Measurements from ENCODE around the gene ZNF236. TPM values are rescaled to one million over a fixed set of nuclear protein-coding genes. Genes with fewer than 3 reads are reported as not detected.

Gene ZNF236
- total and polyA plus RNA-seq, 11 donors, result 1.9 to 17.0 (median 10.4) TPM

GRCh38 chr18:76816127-76816526 lies 6.2 kb upstream of the ZNF236 start:
- TF ChIP-seq POLR2A (IDR thresholded peaks at IDR 0.05), result no peak
- TF ChIP-seq, protein P1, sequence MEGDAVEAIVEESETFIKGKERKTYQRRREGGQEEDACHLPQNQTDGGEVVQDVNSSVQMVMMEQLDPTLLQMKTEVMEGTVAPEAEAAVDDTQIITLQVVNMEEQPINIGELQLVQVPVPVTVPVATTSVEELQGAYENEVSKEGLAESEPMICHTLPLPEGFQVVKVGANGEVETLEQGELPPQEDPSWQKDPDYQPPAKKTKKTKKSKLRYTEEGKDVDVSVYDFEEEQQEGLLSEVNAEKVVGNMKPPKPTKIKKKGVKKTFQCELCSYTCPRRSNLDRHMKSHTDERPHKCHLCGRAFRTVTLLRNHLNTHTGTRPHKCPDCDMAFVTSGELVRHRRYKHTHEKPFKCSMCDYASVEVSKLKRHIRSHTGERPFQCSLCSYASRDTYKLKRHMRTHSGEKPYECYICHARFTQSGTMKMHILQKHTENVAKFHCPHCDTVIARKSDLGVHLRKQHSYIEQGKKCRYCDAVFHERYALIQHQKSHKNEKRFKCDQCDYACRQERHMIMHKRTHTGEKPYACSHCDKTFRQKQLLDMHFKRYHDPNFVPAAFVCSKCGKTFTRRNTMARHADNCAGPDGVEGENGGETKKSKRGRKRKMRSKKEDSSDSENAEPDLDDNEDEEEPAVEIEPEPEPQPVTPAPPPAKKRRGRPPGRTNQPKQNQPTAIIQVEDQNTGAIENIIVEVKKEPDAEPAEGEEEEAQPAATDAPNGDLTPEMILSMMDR (IDR thresholded peaks at IDR 0.05), result no peak
- intact Hi-C loops (cut with DNase I), result no loop called here
- H3K4me1 ChIP-seq, result peaks cover 5 to 24% (median 10%) of the 10 kb centered on the region in 12 donors
- DNase-seq (no peak), ATAC-seq (peak in 1 of 4 donors; percentile 50)
- 72 to 85% (median 79%) methylated on average over 8 of the region's 8 CpGs for WGBS, 4 donors
- no peak overlapping the region for H3K27ac ChIP-seq
- H3K9me3 ChIP-seq, result no peaks in the 10 kb centered on the region
- H3K36me3 ChIP-seq, result peaks cover 0 to 27% (median 0%) of the 10 kb centered on the region in 9 donors
- H3K27me3 ChIP-seq, result no peaks in the 10 kb centered on the region
- H3K4me3 ChIP-seq, result no peak overlapping the region

DNA sequence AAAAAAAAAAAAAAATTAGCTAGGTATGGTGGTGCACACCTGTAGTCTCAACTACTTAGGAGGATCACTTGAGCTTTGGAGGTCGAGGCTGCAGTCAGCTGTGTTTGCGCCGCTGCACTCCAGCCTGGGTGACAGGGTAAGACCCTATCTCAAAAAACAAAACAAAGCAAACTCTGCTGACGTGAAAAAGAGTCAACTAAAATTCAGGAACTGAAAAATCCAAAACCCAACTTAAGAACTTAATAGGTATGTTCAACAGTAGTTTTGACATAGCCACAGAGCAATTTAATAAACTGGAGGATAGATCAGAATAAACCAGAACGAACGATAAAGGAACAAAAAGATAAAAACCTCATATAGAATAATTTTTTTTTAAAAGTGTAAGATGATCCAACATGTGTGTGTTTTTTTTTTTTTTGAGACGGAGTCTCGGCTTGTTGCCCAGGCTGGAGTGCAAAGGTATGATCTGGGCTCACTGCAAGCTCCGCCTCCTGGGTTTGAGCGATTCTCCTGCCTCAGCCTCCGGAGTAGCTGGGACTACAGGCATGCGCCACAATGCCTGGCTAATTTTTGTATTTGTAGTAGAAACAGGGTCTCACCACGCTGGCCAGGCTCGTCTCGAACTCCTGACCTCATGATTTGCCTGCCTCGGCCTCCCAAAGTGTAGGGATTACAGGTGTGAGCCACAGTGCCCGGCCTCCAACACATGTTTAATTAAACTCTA lies 4.3 kb upstream of the ZNF236 start:
- peaks cover 0 to 22% (median 0%) of the 10 kb centered on the region in 9 donors for H3K36me3 ChIP-seq
- WGBS, 4 donors, result 93 to 95% (median 93%) methylated on average over 17 of the region's 17 CpGs
- ATAC-seq (no peak), DNase-seq (no peak)
- H3K27me3 ChIP-seq, result no peaks in the 10 kb centered on the region
- no peak overlapping the region for H3K27ac ChIP-seq
- no peak overlapping the region for H3K4me3 ChIP-seq
- H3K4me1 ChIP-seq, result peaks cover 5 to 26% (median 12%) of the 10 kb centered on the region in 12 donors
- intact Hi-C loops (cut with DNase I), result no loop called here
- TF ChIP-seq POLR2A (IDR thresholded peaks at IDR 0.05), result no peak
- TF ChIP-seq, protein P1 (IDR thresholded peaks at IDR 0.05), result no peak
- no peaks in the 10 kb centered on the region for H3K9me3 ChIP-seq

GRCh38 chr18:76819411-76820136 lies 2.8 kb upstream of the ZNF236 start:
- ATAC-seq (no peak), DNase-seq (no peak)
- H3K9me3 ChIP-seq, result no peaks in the 10 kb centered on the region
- intact Hi-C loops (cut with DNase I), result loop anchor here in 1 of 10 donors (10.0 kb wide), 1 partner anchor 235 kb away; no protein-coding TSS in a partner anchor
- no peak for TF ChIP-seq POLR2A (IDR thresholded peaks at IDR 0.05)
- TF ChIP-seq, protein P1 (IDR thresholded peaks at IDR 0.05), result no peak
- H3K4me1 ChIP-seq, result peaks cover 5 to 42% (median 18%) of the 10 kb centered on the region in 12 donors
- 92 to 96% (median 94%) methylated on average over 11 of the region's 11 CpGs for WGBS, 4 donors
- H3K27ac ChIP-seq, result no peak overlapping the region
- no peak overlapping the region for H3K4me3 ChIP-seq
- H3K36me3 ChIP-seq, result peaks cover 0 to 19% (median 0%) of the 10 kb centered on the region in 9 donors
- H3K27me3 ChIP-seq, result no peaks in the 10 kb centered on the region

- peak in 1 of 4 donors; percentile 44 for ATAC-seq
- H3K4me1 ChIP-seq, result peaks cover 5 to 45% (median 18%) of the 10 kb centered on the region in 12 donors
Observed at GRCh38 chr18:76821356-76821874, 942 bp upstream of the ZNF236 start.

More at GRCh38 chr18:76821356-76821874, 942 bp upstream of the ZNF236 start:
- Histone ChIP-seq H3K27me3 (no peaks in the 10 kb centered on the region), H3K27ac (peak overlapping the region; percentile 93 to 99 (median 97)), H3K36me3 (peaks cover 0 to 2% (median 0%) of the 10 kb centered on the region in 9 donors), H3K4me3 (peak overlapping the region; percentile 71 to 99 (median 94)), H3K9me3 (no peaks in the 10 kb centered on the region)
- 0 to 3% (median 2%) methylated on average over 12 of the region's 12 CpGs for WGBS, 4 donors
- DNase-seq, result no peak
- intact Hi-C loops (cut with DNase I), result loop anchor here in 1 of 10 donors (10.0 kb wide), 1 partner anchor 233 kb away; no protein-coding TSS in a partner anchor
- no peak for TF ChIP-seq POLR2A (IDR thresholded peaks at IDR 0.05)
- TF ChIP-seq, protein P1 (IDR thresholded peaks at IDR 0.05), result no peak
